ENCODE data around the gene ACTN2. TPM values are rescaled to one million over a fixed set of nuclear protein-coding genes. Genes with fewer than 3 reads are reported as not detected.

Gene ACTN2
- total RNA-seq, 2 experiments from 2014 or later = 0.44 to 0.46 TPM

DNA sequence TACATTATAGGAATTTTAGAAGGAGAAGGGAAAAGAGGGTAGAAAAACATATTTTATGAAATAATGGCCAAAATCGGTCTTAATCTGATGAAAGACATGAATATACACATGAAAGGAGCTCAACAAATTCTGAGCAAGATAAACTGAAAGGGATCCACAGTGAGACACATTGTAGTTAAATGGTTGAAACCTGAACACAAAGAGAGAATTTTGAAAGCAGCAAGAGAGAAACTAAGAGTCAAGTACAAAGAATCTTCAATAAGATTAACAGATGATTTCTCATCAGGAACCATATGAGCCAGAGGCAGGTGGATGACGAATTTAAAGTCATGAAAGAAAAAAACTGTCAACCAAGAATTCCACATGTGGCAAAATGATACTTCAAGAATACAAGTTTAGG lies 93.0 kb downstream of the ACTN2 start:
- Mint-ChIP-seq H3K9me3 (ENCODE audit: low read depth) (peaks cover 7% of the 10 kb centered on the region), H3K27ac (no peak overlapping the region), H3K4me3 (no peak overlapping the region), H3K27me3 (peaks cover 20% of the 10 kb centered on the region), H3K36me3 (ENCODE audit: low read depth) (peaks cover 2% of the 10 kb centered on the region), H3K4me1 (no peaks in the 10 kb centered on the region)
- ChIA-PET CTCF (interaction anchor here (0.5 kb wide), 1 partner anchor 965 kb away, joined by 3 read pairs; no protein-coding TSS in a partner anchor), POLR2A (no interaction called here)
- no peak for ATAC-seq
- intact Hi-C loops (cut with DNase I, micrococcal nuclease) = no loop called here
- DNase-seq = no peak

DNA sequence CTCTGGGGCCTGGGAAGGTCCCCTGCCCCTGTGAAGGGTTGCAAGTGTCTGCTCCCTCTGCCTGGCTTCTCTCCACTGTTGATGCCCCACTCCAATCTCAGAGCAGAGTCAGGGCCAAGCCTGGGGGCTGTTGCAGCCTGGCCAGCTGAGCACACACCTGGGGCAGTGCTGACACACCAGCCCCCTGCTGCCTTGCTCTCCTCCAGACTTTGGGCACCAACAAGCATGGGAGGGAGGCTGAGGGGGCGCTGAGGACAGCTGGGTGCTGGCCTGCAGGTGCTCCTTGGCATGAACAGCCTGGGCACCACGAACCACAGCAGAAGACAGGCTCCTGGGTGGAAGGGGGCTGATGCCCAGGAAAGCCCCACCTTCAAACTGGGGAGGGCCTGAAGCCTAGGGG lies 99.2 kb downstream of the ACTN2 start:
- intact Hi-C loops (cut with DNase I, micrococcal nuclease) = no loop called here
- DNase-seq = no peak
- Mint-ChIP-seq H3K4me1 (no peaks in the 10 kb centered on the region), H3K27me3 (peaks cover under 1% of the 10 kb centered on the region), H3K9me3 (ENCODE audit: low read depth) (no peaks in the 10 kb centered on the region), H3K4me3 (no peak overlapping the region), H3K36me3 (ENCODE audit: low read depth) (no peaks in the 10 kb centered on the region), H3K27ac (no peak overlapping the region)
- ChIA-PET POLR2A (no interaction called here), CTCF (no interaction called here)
- ATAC-seq = no peak

DNA sequence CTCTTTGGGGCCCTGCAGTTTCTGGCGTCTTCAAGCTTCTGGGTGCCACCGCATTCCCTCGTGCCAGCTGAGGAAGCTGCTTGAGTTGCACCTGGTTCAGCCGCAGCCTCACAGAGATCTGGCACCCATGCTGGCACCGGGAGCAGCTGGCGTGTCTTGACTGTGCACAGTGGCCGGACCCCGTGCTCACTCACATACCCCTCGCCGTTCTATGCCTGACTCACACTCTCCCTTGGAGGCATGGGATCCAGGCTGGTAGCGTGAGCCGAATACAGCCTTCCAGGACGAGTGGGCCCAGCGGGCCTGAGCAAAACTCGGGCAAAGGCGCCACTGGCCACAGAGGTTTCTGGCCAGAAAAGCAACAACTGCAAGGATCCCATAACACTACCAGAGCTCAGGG lies 100.2 kb downstream of the ACTN2 start:
- DNase-seq = no peak
- intact Hi-C loops (cut with DNase I, micrococcal nuclease) = no loop called here
- H3K36me3 Mint-ChIP-seq (ENCODE audit: low read depth) = no peaks in the 10 kb centered on the region
- ChIA-PET POLR2A (no interaction called here), CTCF (no interaction called here)
- H3K27me3 Mint-ChIP-seq = no peaks in the 10 kb centered on the region
- no peak for ATAC-seq
- no peaks in the 10 kb centered on the region for H3K9me3 Mint-ChIP-seq (ENCODE audit: low read depth)
- H3K27ac Mint-ChIP-seq = no peak overlapping the region
- no peaks in the 10 kb centered on the region for H3K4me1 Mint-ChIP-seq
- no peak overlapping the region for H3K4me3 Mint-ChIP-seq

DNA sequence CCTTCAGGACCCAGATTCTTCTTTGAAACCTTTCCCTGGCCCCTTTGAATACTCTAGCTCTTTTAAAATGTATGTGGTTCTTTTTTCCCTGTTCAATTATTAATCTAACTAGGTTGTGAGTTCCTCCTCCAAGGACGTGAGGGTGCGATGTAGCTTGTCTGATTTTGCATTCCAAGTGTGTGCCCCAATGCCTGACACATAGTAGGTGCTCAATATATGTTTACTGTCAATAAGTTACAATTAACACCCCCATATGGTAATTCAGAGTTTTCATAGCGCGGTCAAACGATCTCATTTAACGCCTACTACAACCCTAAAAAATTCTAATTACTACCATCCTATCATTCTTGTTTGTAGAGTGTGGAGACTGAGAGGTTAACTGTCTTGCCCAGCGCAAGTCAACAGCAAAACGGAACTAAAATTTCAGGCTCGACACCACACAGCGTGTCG lies 108.3 kb downstream of the ACTN2 start:
- DNase-seq (no peak), ATAC-seq (no peak)
- no peaks in the 10 kb centered on the region for H3K9me3 Mint-ChIP-seq (ENCODE audit: low read depth)
- ChIA-PET POLR2A (interaction anchor here (0.9 kb wide), 1 partner anchor 190 kb away, joined by 11 read pairs; the partner anchor contains the start of gene HEATR1), CTCF (interaction anchor here (0.6 to 1.1 kb wide), 5 partner anchors 12 to 531 kb away, joined by 3 to 4 read pairs (median 3); partner anchors contain the start of gene HEATR1)
- peak overlapping the region; percentile 100 for H3K27ac Mint-ChIP-seq
- peak overlapping the region; percentile 97 for H3K4me3 Mint-ChIP-seq
- H3K36me3 Mint-ChIP-seq (ENCODE audit: low read depth) = peaks cover 10% of the 10 kb centered on the region
- H3K4me1 Mint-ChIP-seq = peaks cover 27% of the 10 kb centered on the region
- intact Hi-C loops (cut with DNase I, micrococcal nuclease) = loop anchor here (1.0 to 10.0 kb wide), 9 partner anchors 108 to 1290 kb away; partner anchors contain the start of genes B3GALNT2 (in 2 of the 2), HEATR1 (in 2 of the 2), ACTN2 (in 1 of the 2) and ERO1B (in 1 of the 2)
- peaks cover 2% of the 10 kb centered on the region for H3K27me3 Mint-ChIP-seq

DNA sequence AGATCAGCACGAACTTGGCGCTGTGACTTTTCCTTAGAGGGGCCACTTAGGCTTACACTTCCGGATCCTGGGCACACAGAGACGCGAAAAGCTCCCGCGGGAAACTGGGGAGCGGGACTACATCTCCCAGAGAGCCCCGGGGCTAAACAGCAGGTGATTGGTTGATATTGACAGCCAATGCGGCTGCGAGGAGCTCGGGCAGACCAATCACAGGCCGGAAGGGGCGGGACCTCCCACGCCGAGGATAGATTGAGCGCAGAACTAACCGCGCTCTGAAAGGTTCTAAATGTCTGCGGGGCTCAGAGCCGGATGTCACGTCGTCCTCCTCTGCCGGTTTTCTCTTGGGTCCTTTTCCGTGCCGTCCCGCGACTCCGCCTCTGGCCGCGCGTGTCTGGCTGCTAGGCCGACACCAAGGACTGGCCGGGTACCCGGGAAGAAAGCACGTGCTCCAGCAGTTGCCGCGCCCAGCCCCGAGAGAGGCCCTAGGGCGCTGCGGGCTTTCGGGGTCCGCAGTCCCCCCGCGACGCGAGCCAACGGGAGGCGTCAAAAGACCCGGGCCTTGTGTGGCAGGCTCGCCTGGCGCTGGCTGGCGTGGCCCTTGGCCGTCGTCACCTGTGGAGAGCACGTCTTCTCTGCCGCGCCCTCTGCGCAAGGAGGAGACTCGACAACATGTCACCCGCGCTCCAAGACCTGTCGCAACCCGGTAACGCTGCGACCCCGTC lies 108.9 kb downstream of the ACTN2 start, which contains the start of gene MTR:
Gene MTR, plus strand, starts transcription at position 258 of the 722 bp plus-strand sequence. Its CDS starts 412 bp downstream, at position 670.
- peak; percentile 95 for ATAC-seq
- peak; percentile 98 for DNase-seq
- Mint-ChIP-seq H3K27ac (peak within 1 kb of the TSS; percentile 100), H3K9me3 (ENCODE audit: low read depth) (no peaks in the 10 kb centered on the region), H3K36me3 (ENCODE audit: low read depth) (peaks cover 14% of the 10 kb centered on the region), H3K4me1 (peaks cover 33% of the 10 kb centered on the region), H3K27me3 (peaks cover 2% of the 10 kb centered on the region), H3K4me3 (peak within 1 kb of the TSS; percentile 97)
- CTCF ChIA-PET = interaction anchor here (0.6 to 1.1 kb wide), 6 partner anchors 11 to 191 kb away, joined by 3 to 4 read pairs (median 3); partner anchors contain the start of gene HEATR1
- intact Hi-C loops (cut with DNase I, micrococcal nuclease) = loop anchor here (1.0 to 10.0 kb wide), 9 partner anchors 109 to 1290 kb away; partner anchors contain the start of genes B3GALNT2 (in 2 of the 2), HEATR1 (in 2 of the 2), ACTN2 (in 1 of the 2) and ERO1B (in 1 of the 2)
- POLR2A ChIA-PET = interaction anchor here (0.6 to 0.9 kb wide), 2 partner anchors 190 to 295 kb away, joined by 11 read pairs; partner anchors contain the start of gene HEATR1

DNA sequence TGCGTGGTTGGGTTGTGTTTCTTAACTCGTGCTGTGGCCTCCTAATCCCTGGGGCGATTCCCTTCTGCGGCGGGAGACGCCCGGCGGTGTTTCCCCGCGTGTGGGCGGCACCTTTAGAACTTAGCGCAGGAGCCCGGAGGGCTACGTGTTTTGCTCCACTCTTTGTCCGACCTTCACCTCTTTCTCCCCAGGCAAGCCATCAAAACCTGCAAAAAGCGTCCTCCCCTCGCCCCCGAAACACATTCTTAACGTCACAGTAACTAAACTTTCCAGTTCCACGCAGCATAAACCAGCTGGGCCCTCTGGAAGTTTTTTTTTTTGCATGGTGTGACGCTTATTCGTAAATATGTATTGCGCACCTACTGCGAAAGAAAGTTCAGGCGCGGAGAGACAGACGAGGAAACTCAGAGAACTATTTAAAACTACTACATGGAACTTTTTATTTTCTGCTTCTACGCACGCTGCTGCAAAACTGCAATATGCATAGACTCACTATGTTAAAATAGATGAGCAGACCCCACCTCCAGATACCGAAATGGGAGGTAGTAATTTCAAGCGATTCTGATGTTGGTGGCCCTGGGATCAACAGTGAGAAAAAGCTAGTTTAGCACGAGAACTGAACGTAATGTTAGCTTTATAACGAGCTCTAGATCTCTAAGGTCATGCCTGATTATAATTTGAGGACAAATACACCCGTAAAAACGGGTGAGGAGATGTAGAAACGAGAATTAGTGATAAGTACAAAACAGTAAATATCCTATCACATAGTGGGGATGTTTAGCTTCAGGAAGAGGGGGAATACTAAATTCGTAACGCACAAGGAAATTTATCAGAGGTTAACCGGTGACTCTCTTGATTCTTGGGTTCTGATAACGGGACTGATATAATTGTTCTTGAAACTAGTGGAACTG lies 109.7 kb downstream of the ACTN2 start:
- peaks cover 2% of the 10 kb centered on the region for H3K27me3 Mint-ChIP-seq
- H3K4me1 Mint-ChIP-seq = peaks cover 40% of the 10 kb centered on the region
- intact Hi-C loops (cut with DNase I, micrococcal nuclease) = loop anchor here (1.0 to 10.0 kb wide), 9 partner anchors 110 to 1291 kb away; partner anchors contain the start of genes B3GALNT2 (in 2 of the 2), HEATR1 (in 2 of the 2), ACTN2 (in 1 of the 2) and ERO1B (in 1 of the 2)
- H3K9me3 Mint-ChIP-seq (ENCODE audit: low read depth) = no peaks in the 10 kb centered on the region
- peak; percentile 87 for DNase-seq
- ATAC-seq = peak; percentile 6
- peak overlapping the region; percentile 97 for H3K4me3 Mint-ChIP-seq
- H3K27ac Mint-ChIP-seq = peak overlapping the region; percentile 100
- CTCF ChIA-PET = interaction anchor here (0.5 to 0.7 kb wide), 5 partner anchors 33 to 1957 kb away, joined by 3 to 5 read pairs (median 3); no protein-coding TSS in a partner anchor
- POLR2A ChIA-PET = no interaction called here
- peaks cover 18% of the 10 kb centered on the region for H3K36me3 Mint-ChIP-seq (ENCODE audit: low read depth)

DNA sequence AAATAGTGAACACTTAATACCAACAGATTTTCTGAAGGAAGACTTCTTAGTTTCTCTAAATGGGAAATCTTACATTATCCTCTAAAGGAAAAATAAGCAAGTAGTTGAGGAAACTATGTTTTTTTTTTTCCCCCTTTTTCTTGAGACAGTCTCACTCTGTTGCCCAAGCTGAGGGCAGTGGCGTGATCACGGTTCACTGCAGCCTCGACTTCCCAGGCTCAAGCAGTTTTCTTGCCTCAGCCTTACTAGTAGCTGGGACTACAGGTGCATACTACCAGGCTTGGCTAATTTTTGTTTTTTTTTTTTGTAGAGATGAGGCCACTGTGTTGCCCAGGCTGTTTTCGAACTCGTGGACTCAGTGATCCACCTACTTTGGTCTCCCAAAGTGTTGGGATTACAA lies 112.7 kb downstream of the ACTN2 start:
- POLR2A ChIA-PET = no interaction called here
- Mint-ChIP-seq H3K27me3 (no peaks in the 10 kb centered on the region), H3K27ac (no peak overlapping the region), H3K4me3 (no peak overlapping the region), H3K36me3 (ENCODE audit: low read depth) (peaks cover 29% of the 10 kb centered on the region), H3K4me1 (peaks cover 64% of the 10 kb centered on the region), H3K9me3 (ENCODE audit: low read depth) (no peaks in the 10 kb centered on the region)
- CTCF ChIA-PET = no interaction called here
- intact Hi-C loops (cut with DNase I, micrococcal nuclease) = loop anchor here (5.0 to 10.0 kb wide), 4 partner anchors 277 to 1294 kb away; partner anchors contain the start of genes B3GALNT2 (in 1 of the 2), ERO1B (in 1 of the 2) and LGALS8 (in 1 of the 2)
- no peak for ATAC-seq
- no peak for DNase-seq

DNA sequence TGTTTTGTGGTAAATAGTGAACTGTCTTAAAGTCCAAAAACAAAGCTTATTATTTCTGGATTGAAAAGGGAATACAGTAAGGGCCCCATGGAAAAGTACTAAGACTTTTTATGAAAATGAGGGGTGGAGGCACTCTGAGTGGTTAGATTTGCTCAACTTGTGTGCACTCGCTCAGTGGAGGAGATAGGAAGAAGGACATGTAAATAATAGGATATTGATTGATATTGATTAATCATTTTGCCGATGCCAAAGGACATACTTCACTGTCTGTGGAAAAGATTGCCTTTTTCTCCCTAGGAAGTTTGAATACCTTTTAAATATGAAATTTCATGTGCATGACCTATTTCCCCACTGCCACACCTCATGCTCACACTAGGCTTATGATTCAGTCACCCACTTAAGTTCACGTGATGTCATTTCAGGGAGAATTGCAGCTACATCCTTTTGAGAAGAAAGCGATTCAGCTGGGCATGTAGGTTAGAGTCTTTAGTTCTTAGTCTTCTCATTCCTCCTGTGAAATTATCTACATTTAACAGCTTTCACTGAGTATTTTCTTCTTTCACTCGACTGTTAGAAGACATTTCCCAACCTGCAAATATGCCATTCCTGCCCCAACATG lies 113.8 kb downstream of the ACTN2 start:
- DNase-seq = peak; percentile 31
- no peaks in the 10 kb centered on the region for H3K27me3 Mint-ChIP-seq
- POLR2A ChIA-PET = interaction anchor here (0.9 kb wide), 1 partner anchor 205 kb away, joined by 3 read pairs; no protein-coding TSS in a partner anchor

DNA sequence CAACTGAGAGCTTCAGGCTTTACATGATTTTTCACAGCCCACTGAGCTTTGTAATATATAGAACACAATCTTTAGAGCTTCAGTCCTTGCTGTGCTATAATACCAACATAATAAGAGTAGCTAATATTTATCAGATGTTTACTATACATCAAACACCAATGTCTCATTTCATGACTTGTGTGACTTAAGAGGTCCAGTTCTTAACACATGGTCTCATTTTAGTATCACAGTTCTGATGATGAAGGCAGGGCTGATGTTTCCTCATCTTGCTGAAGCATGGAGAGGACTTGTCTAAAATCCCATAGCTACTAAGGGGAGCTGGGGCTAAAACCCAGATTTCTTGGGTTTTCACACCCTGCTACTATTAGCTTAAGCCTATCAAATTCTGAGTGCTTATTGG lies 114.3 kb downstream of the ACTN2 start:
- H3K27ac Mint-ChIP-seq = peak overlapping the region; percentile 79
- peak overlapping the region; percentile 37 for H3K4me3 Mint-ChIP-seq
- no peaks in the 10 kb centered on the region for H3K27me3 Mint-ChIP-seq
- intact Hi-C loops (cut with DNase I, micrococcal nuclease) = loop anchor here in 1 of 2 experiments (10.0 kb wide), 1 partner anchor 686 kb away; no protein-coding TSS in a partner anchor
- ChIA-PET CTCF (interaction anchor here (1.2 to 2.2 kb wide), 5 partner anchors 8 to 46 kb away, joined by 3 to 17 read pairs (median 5); no protein-coding TSS in a partner anchor), POLR2A (interaction anchor here (0.9 kb wide), 1 partner anchor 205 kb away, joined by 3 read pairs; no protein-coding TSS in a partner anchor)
- H3K36me3 Mint-ChIP-seq (ENCODE audit: low read depth) = peaks cover 36% of the 10 kb centered on the region
- DNase-seq (no peak), ATAC-seq (peak; percentile 11)
- H3K9me3 Mint-ChIP-seq (ENCODE audit: low read depth) = no peaks in the 10 kb centered on the region
- peaks cover 56% of the 10 kb centered on the region for H3K4me1 Mint-ChIP-seq

More for the DNA sequence above, 113.8 kb downstream of the ACTN2 start:
- peak; percentile 56 for ATAC-seq
- H3K9me3 Mint-ChIP-seq (ENCODE audit: low read depth) = no peaks in the 10 kb centered on the region
- H3K27ac Mint-ChIP-seq = peak overlapping the region; percentile 79
- CTCF ChIA-PET = interaction anchor here (0.6 to 2.2 kb wide), 6 partner anchors 8 to 45 kb away, joined by 3 to 17 read pairs (median 4); no protein-coding TSS in a partner anchor
- H3K4me1 Mint-ChIP-seq = peaks cover 56% of the 10 kb centered on the region
- H3K36me3 Mint-ChIP-seq (ENCODE audit: low read depth) = peaks cover 31% of the 10 kb centered on the region
- H3K4me3 Mint-ChIP-seq = peak overlapping the region; percentile 37
- intact Hi-C loops (cut with DNase I, micrococcal nuclease) = loop anchor here in 1 of 2 experiments (10.0 kb wide), 1 partner anchor 685 kb away; no protein-coding TSS in a partner anchor

DNA sequence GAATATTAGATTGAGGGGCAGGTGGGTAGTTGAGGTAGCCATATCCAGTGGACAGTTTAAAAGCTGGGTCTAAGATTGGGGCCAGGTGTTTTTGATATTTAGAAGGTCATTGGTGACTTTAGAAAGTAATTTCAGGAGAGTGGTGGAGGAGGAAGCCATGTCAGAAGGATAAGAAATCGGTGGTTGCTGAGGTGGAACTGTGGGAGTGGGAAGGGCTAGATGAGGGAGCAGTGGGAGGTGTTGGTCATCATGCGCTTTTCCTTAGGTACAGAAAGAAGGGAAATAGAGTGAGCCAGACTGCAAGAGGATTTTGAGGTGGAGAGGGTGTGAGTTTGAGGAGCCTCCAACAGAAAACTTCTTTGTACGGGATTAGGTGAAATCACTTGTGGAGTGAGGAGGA lies 116.0 kb downstream of the ACTN2 start:
- no peak for DNase-seq
- Mint-ChIP-seq H3K36me3 (ENCODE audit: low read depth) (peaks cover 37% of the 10 kb centered on the region), H3K4me3 (no peak overlapping the region), H3K27me3 (no peaks in the 10 kb centered on the region), H3K4me1 (peaks cover 58% of the 10 kb centered on the region), H3K9me3 (ENCODE audit: low read depth) (no peaks in the 10 kb centered on the region), H3K27ac (peak overlapping the region; percentile 55)
- CTCF ChIA-PET = interaction anchor here (1.3 kb wide), 1 partner anchor 199 kb away, joined by 3 read pairs; no protein-coding TSS in a partner anchor
- POLR2A ChIA-PET = no interaction called here
- intact Hi-C loops (cut with DNase I, micrococcal nuclease) = loop anchor here in 1 of 2 experiments (10.0 kb wide), 1 partner anchor 687 kb away; no protein-coding TSS in a partner anchor
- ATAC-seq = no peak

Measured in activated CD4-positive, alpha-beta T cell treated with anti-CD3 and anti-CD28 coated beads for 36 hours (primary cell).